ENCODE data around the gene TNXB.
A peak's percentile ranks its signal among the peaks of the same experiment; 100 is the strongest.
"Not testable (repeated sequence)": the region's sequence is repeated elsewhere in the genome, so short reads cannot be mapped to it uniquely, and the experiment has no call there.

Gene TNXB

DNA sequence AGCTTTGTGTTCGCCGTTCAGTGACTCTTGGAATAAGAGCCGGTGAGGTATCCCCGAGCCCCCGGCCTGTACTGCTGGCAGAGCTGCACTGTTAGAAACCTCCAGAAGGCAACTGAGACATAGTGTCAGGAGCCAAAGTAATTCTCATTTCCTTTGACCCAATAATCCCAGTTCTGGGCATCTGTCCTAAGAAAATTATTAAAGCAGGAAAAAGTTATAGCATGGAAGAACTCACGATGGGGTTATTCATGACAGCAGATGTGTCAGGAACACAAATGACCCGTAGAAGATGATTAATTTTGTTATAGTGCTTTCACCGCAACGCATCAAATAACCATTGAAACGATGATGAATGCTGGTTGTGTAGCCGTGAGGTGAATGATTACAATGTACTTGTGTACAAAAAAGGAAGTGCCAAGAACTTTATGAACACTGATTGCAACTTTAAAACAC is 50.6 kb downstream of the TNXB start:
- no peak for DNase-seq (ENCODE audit: low spot score)

DNA sequence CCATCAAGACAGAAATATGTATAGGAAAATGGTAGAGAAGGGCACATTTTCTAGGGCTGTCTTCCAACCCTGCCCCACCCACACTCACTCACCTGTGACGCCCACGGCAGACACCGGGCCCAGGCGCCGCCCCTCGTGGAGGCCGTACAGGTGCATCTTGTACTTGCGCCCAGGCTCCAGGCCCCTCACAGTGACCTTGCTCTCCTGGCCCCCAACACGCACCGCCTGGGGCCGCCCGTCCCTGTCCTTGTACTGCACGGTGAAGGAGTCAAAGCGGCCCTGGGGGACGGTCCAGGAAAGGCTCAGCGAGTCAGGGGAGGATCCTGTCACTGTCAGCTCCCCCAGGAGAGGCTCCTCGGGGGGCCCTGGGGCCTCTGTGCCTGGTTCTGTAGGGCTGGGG is 51.2 kb downstream of the TNXB start:
- DNase-seq (ENCODE audit: low spot score), result no peak

DNA sequence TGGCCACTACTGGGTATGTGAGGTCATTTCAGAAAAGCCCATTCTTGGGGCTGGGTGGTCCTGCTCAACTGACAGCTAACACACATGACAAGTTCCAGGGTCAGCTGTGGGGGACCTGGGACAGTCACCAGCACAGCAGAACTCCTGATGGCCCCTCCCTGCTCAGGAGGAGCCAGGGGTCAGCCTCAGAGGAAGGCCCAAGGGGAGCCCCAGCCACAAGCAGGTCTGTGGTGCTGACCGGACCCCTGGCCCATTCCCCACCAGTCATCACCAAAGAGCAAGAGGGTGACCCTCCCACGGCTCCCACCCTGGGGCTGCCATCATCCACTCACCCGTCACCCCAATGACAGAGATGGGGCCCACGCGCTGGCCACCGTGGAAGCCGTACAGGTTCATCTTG is 52.9 kb downstream of the TNXB start:
- DNase-seq (ENCODE audit: low spot score), result no peak

DNA sequence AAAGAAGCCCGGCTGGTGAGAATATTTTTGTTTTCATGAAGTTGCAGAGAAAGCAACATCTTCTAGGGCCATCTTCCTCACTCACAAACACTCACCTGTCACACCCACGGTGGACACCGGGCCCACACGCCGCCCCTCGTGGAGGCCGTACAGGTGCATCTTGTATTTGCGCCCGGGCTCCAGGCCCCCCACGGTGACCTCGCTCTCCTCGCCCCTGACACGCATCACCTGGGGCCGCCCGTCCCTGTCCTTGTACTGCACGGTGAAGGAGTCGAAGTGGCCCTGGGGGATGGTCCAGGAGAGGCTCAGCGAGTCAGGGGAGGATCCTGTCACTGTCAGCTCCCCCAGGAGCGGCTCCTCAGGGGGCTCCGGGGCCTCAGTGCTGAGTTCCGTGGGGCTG is 53.4 kb downstream of the TNXB start:
- DNase-seq (ENCODE audit: low spot score), result not testable (repeated sequence)

DNA sequence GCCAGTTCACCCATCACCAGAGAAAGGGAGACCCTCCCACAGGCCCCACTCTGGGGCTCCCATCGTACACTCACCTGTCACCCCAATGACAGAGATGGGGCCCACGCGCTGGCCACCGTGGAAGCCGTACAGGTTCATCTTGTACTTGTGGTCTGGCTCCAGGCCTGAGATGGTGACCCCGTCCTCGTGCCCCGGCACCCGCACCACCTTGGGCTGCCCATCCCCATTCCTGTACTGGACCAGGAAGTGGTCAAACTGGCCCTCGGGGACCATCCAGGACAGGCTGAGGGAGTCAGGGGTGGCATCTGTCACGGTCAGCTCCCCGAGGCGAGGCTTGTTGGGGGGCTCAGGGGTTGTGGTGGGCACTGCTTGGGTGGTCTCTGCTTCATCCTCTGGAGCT is 55.8 kb downstream of the TNXB start:
- not testable (repeated sequence) for DNase-seq (ENCODE audit: low spot score)

DNA sequence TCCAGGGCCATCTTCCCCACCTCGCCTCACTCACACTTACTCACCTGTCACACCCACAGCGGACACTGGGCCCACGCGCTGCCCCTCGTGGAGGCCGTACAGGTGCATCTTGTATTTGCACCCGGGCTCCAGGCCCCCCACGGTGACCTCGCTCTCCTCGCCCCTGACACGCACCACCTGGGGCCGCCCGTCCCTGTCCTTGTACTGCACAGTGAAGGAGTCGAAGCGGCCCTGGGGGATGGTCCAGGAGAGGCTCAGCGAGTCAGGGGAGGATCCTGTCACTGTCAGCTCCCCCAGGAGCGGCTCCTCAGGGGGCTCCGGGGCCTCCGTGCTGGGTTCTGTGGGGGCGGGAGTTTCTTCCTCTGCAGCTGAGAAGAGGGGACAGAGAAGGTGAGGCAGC is 56.5 kb downstream of the TNXB start:
- not testable (repeated sequence) for DNase-seq (ENCODE audit: low spot score)

DNA sequence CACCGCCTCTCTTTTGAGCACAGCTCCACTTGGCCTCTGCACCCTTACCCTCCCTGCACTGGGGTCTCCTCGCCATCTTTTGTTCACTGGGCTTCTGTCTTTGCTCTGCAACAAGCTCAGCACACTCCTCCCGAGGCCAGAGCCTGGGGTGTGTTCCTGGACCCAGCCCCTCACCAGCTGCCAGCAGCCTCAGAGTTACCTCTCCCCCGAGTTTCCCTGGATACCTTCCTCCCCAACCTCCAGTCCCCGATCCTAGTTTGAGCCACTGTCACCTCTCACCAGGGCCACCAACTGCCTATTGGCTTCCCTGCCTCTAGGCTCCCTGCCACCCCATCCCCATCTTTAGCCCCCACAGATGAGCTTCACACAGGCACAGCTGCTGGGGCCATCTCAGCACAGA is 58.6 kb downstream of the TNXB start:
- no peak for DNase-seq (ENCODE audit: low spot score)

DNA sequence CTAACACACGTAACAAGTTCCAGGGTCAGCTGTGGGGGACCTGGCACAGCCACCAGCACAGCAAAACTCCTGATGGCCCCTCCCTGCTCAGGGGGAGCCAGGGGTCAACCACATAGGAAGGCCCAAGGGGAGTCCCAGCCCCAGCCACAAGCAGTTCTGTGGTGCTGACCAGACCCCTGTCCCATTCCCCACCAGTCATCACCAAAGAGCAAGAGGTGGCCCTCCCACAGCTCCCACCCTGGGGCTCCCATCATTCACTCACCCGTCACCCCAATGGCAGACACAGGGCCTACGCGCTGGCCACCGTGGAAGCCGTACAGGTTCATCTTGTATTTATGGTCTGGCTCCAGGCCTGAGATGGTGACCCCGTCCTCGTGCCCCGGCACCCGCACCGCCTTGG is 59.4 kb downstream of the TNXB start:
- DNase-seq (ENCODE audit: low spot score), result not testable (repeated sequence)

DNA sequence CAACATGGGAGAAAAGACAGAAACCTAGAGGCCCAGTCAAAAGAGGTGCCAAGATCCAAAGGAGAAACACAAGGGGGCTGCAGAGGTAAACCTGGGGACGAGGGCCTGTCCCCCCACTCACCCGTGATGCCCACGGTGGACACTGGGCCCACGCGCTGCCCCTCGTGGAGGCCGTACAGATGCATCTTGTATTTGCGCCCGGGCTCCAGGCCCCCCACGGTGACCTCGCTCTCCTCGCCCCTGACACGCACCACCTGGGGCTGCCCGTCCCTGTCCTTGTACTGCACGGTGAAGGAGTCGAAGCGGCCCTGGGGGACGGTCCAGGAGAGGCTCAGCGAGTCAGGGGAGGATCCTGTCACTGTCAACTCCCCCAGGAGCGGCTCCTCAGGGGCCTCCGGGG is 60.0 kb downstream of the TNXB start:
- DNase-seq (ENCODE audit: low spot score), result not testable (repeated sequence)

DNA sequence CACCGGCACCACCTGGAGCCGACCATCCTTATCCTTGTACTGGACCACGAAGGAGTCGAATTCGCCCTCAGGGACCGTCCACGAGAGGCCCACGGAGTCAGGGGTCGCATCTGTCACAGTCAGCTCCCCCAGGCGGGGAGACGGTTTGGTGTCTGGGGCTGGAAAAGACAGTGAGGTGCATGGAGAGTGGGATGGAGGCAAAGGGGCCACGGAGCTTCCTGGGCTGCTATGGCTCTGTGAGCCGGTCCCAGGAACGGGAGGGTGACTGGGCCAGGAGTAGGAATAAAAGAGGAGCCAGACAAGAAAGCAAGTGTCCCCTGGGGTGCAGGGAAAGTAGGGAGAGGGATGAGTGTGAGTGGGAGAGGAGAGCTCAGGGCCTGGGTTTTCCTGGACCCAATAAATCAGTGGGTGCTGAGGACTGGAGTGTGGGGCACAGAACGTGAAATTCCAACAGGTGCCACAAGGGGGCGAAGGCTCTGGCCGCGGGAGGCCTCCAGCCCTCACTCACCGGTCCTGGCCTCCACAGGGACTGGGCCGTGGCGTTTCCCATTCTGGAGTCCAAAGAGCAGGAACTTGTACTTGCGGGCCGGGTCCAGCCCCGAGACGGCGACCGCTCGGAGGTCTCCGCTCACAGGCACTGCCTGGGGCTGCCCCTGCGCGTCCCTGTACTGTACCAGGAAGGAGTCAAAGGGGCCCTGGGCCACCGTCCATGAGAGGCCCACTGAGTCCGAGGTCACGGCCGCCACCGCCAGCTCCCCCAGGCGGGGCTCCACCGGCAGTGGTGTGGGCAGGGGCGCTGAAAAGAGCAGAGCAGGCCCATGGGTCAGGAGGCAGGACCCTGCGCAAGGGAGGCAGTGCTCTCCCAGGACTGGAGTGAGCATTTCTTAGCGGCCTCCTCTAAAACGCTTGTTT is 61.0 kb downstream of the TNXB start:
- DNase-seq (ENCODE audit: low spot score), result peak; percentile 74

DNA sequence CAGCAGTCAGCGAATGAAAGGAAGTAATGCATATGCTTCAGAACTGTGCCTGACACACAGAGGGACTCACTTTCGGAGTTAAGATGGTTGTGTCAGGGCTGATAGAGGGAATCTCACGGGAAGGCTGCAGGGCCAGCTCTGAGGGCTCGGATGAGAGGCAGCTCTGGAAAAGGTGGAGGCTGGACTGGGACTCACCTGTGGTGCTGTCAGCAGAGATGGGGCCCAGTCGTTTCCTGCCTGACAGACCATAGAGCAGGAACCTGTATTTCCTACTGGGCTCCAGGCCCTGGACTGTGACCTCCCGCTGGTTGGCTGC is 61.6 kb downstream of the TNXB start:
- DNase-seq (ENCODE audit: low spot score), result no peak

DNA sequence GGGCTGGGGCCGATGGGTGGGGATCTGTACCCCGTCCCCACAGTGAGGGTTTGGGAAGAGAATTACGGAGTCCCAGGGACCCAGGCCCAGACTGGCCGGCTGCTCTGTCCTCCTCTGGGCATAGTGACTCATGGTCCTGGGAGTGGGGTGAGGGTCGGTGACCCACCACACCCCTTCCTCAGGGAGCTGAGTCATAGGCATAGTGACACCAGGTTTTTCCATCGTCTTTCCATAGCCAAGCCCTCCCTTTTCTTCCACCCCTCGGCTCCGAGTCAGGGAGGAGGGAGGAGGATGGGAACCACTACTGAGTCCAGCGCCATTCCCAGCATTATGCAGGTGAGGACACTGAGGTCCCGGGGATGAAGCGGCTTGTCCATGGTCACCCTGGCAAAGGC is 62.1 kb downstream of the TNXB start:
- DNase-seq (ENCODE audit: low spot score), result peak; percentile 70

DNA sequence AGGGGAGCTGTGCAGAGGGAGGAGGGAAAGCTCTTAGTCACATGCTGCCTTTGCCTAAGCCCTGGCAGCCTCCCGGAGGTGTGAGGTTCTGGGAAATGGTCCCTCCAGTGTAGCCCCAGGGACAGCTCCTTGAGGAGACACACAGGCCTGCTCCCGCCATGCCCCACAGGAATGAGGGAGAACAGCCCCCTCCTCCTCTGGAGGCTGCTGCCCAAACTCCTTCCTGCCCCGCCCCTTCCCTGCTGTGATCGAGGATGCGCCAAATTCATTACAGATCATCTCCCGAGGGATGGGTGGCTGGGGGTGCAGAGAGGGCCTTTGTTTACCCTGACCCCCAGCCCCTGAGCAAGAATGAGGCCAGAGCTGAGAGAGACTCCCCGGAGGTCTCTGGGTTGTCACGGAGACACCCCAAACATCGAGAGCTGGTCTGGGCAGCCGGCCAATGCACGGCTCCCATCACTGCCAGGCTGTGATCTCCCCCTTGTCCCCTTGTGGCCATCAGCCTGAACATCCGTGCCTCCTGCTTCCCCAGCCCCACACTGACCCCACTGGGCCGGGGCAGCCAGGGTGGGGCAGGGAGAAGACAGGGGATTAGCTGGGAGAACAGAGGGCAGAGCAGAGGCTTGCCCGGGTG is 62.6 kb downstream of the TNXB start:
- DNase-seq (ENCODE audit: low spot score), result peak; percentile 75

DNA sequence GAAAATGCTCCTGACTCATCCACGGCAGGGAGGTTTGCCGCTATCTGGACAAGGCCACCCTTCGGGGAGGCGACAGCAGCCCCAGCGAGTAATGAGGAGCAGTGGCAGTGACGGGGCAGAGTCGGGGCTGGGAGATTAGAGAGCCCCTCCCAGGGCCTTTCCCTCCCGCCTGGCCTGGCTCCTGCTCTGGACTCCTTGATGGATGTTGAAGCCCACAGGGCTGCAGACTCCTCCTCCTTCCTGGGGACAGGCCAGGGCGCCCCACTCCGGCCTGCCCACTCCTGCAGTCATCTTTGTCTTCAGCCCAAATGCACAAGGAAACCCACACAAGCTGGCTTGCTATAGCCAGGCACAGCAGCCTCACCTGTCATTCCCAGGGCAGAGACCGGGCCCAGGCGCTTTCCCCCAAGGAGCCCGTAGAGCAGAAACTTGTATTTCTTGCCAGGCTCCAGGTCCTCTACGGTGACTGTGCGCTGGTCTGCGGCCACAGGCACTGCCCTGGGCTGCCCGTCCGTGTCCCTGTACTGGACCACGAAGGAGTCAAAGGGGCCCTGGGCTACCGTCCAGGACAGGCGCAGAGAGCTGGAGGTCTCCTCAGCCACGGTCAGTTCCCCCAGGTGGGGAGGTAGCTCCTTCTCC is 63.2 kb downstream of the TNXB start:
- DNase-seq (ENCODE audit: low spot score), result no peak

DNA sequence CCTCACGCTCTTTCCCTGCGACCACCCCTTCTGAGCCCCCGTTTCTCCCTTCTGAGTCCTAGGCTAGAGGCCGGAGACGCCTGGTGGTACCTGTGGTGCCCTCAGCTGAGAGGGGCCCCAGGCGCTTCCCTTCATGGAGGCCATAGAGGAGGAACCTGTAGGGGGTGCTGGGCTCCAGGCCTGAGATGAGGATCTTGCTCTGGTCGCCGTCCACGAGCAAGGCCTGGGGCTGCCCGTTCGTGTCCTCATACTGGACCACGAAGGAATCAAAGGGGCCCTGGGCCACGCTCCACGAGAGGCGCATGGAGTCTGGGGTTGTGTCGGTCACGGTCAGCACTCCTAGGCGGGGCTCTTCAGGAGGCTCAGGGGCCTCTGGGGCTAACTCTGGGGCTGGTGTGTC is 64.2 kb downstream of the TNXB start:
- not testable (repeated sequence) for DNase-seq (ENCODE audit: low spot score)

DNA sequence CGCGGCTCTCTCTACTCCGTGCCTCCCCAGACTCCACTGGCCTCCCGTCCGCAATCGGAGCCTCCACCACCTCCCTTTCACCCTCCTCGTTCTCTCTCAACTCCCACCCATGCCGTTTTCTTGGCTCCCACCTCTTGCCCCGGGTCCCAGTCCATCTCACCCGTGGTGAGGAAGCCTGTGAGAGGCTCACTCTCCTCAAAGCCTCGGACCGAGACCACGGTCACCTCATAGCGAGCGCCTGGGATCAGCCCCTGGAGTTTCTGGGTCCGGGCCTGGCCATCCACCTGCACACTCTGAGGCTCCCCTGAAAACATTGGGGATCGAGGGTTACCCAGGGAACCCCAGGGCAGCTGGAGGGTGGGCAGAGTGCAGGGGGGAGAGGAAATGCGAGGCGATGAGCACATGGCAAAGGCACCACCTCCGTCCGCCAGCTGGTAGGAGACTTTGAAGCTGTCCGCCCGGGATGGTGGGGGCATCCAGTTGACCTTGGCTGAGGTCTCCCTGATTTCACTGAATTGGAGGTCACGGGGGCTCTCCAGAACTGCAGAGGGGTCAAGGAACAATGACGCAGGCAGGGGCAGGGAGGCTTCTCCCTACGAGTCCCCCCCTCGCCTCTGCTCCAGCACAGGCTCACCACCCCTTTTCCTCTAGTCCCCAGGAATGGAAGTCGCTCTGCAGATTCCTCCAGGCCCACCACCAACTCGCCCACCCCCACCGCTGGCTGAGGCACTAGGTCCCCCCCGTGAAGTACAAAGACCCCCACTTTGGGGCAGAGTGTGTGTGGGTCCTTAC is 65.4 kb downstream of the TNXB start:
- DNase-seq (ENCODE audit: low spot score), result not testable (repeated sequence)

DNA sequence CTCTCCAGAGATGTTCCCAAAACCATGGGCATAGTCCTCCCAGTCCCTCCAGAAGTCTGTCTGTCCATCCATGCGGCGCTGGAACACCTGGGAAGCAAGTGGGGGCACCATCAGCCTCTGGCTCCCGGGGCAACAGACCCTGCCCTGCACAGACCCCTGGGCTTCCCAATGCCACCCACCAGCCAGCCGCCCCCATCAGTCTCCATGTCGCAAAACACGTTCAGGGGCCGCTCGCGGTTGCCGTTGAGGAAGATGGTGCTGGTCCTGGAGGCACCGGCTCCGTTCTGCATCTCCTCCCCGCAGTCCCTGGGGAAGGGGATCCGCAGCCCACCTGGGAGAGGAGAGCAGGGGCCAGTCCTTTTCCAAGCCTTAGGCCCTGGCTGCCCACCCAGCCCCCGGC is 66.9 kb downstream of the TNXB start:
- DNase-seq (ENCODE audit: low spot score), result not testable (repeated sequence)

DNA sequence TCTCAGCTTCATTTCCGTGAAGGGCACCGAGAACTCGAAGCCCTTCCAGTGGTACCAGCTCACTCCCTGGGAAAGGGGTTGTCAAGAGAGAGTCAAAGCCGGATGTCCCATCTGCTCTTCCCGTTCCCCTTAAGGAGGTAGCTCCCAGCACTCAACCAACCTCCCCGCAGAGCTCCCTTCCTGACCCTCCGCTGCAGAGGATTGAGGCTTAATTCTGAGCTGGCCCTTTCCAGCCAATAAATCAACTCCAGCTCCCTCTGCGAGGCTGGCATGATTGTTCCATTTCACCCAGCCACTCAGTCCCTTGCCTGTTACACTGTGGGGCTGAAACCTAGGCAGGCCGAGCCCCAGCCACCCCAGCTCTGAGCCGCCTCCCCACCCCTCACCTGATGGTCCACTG is 67.8 kb downstream of the TNXB start:
- not testable (repeated sequence) for DNase-seq (ENCODE audit: low spot score)

DNA sequence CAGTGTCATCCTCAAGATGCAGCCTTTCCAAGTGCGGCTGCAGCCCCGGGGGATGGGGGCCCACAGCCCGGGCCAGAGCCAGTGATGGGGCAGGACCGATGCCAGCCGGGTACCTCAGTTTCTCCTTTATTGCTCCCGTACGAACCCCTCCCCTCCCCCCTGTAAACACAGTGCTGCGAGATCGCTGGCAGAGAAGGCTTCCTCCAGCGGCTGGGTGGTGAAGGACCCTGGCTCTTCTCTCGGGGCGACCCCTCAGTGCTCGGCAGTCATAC is 68.2 kb downstream of the TNXB start:
- not testable (repeated sequence) for DNase-seq (ENCODE audit: low spot score)

DNA sequence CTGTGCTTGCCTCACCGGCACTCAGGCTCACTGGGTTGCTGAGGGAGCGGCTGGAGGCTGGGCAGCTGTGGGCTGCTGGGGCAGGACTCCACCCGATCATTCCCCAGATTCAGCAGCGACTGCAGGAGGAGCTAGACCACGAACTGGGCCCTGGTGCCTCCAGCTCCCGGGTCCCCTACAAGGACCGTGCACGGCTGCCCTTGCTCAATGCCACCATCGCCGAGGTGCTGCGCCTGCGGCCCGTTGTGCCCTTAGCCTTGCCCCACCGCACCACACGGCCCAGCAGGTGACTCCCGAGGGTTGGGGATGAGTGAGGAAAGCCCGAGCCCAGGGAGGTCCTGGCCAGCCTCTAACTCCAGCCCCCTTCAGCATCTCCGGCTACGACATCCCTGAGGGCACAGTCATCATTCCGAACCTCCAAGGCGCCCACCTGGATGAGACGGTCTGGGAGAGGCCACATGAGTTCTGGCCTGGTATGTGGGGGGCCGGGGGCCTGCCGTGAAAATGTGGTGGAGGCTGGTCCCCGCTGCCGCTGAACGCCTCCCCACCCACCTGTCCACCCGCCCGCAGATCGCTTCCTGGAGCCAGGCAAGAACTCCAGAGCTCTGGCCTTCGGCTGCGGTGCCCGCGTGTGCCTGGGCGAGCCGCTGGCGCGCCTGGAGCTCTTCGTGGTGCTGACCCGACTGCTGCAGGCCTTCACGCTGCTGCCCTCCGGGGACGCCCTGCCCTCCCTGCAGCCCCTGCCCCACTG is 68.7 kb downstream of the TNXB start:
- not testable (repeated sequence) for DNase-seq (ENCODE audit: low spot score)

DNA sequence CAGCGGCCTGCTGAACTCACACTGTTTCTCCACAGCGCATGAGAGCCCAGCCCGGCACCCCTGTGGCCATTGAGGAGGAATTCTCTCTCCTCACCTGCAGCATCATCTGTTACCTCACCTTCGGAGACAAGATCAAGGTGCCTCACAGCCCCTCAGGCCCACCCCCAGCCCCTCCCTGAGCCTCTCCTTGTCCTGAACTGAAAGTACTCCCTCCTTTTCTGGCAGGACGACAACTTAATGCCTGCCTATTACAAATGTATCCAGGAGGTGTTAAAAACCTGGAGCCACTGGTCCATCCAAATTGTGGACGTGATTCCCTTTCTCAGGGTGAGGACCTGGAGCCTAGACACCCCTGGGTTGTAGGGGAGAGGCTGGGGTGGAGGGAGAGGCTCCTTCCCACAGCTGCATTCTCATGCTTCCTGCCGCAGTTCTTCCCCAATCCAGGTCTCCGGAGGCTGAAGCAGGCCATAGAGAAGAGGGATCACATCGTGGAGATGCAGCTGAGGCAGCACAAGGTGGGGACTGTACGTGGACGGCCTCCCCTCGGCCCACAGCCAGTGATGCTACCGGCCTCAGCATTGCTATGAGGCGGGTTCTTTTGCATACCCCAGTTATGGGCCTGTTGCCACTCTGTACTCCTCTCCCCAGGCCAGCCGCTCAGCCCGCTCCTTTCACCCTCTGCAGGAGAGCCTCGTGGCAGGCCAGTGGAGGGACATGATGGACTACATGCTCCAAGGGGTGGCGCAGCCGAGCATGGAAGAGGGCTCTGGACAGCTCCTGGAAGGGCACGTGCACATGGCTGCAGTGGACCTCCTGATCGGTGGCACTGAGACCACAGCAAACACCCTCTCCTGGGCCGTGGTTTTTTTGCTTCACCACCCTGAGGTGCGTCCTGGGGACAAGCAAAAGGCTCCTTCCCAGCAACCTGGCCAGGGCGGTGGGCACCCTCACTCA is 69.5 kb downstream of the TNXB start:
- DNase-seq (ENCODE audit: low spot score), result not testable (repeated sequence)
